CD4-positive, CD25-positive, alpha-beta regulatory T cell (primary cell): ENCODE measurements around the gene PPP3CB. TPM values are rescaled to one million over a fixed set of nuclear protein-coding genes. Genes with fewer than 3 reads are reported as not detected.

Experiments used
- ATAC-seq, 2 donors: fragments of 150-1000 bp; cut with Tn5 transposase; one replicate each; pipeline ENCODE4 v1.10.0; 2021; ENCODE audit warnings: low read depth in 2 of 2, moderate number of reproducible peaks in 2 of 2, moderate library complexity in 1 of 2
- DNase-seq, 3 donors: peaks; one replicate each; pipeline versions ENCODE4 v3.0.0 to v3.0.0-alpha.2; 2012 to 2022; ENCODE audit warnings: mixed read lengths in 1 of 3
- H3K27ac ChIP-seq: one replicate; pipeline ENCODE4 v1.7.0; 2013; ENCODE audit warnings: mild to moderate bottlenecking, low read length; ENCODE audit not compliant: insufficient read depth, poor library complexity, severe bottlenecking
- H3K27me3 ChIP-seq: one replicate; pipeline ENCODE4 v1.7.0; 2013; ENCODE audit warnings: low read length; ENCODE audit not compliant: control insufficient read depth, insufficient read depth
- H3K36me3 ChIP-seq: one replicate; pipeline ENCODE4 v1.7.0; 2013; ENCODE audit warnings: mild to moderate bottlenecking, low read length, moderate library complexity; ENCODE audit not compliant: control insufficient read depth, insufficient read depth
- H3K4me1 ChIP-seq: 2 replicates; pipeline ENCODE4 v1.7.0; 2013; ENCODE audit warnings: mild to moderate bottlenecking, low read length; ENCODE audit not compliant: insufficient read depth, control insufficient read depth, poor library complexity, severe bottlenecking
- H3K4me3 ChIP-seq: one replicate; pipeline ENCODE4 v1.7.0; 2013; ENCODE audit warnings: low read depth, mild to moderate bottlenecking, low read length, moderate library complexity
- H3K9me3 ChIP-seq, 2 experiments: 1 replicate in 1 of 2; 2 replicates in 1 of 2; pipeline ENCODE4 v1.7.0; 2013; ENCODE audit warnings: low read length in 2 of 2, mild to moderate bottlenecking in 1 of 2, moderate library complexity in 1 of 2; ENCODE audit not compliant: control insufficient read depth in 2 of 2
- H3K27ac Mint-ChIP-seq, 3 donors: one replicate each; pipeline ENCODE4 v1.8.0; 2020 to 2022; ENCODE audit warnings: mild to moderate bottlenecking in 3 of 3, mixed read lengths in 3 of 3, moderate library complexity in 2 of 3
- H3K27me3 Mint-ChIP-seq: one replicate; pipeline ENCODE4 v1.8.0; 2022; ENCODE audit warnings: mild to moderate bottlenecking, mixed read lengths
- H3K36me3 Mint-ChIP-seq: one replicate; pipeline ENCODE4 v1.8.0; 2020; ENCODE audit warnings: mixed read lengths
- H3K4me1 Mint-ChIP-seq, 4 donors: one replicate each; pipeline ENCODE4 v1.8.0; 2020 to 2022; ENCODE audit warnings: mixed read lengths in 4 of 4, mild to moderate bottlenecking in 1 of 4
- H3K4me3 Mint-ChIP-seq, 4 donors: one replicate each; pipeline ENCODE4 v1.8.0; 2020 to 2022; ENCODE audit warnings: mild to moderate bottlenecking in 4 of 4, mixed read lengths in 4 of 4, moderate library complexity in 3 of 4
- H3K9me3 Mint-ChIP-seq, 7 donors: one replicate each; pipeline ENCODE4 v1.8.0; 2020 to 2022; ENCODE audit warnings: mixed read lengths in 7 of 7, mild to moderate bottlenecking in 3 of 7, moderate library complexity in 2 of 7
- polyA plus RNA-seq, 4 donors: library from polyadenylated mRNA; unstranded; fragments of 300-500 nt; fragmentation: Illumina TruSeq; gene quantifications; one replicate each; pipeline ENCODE4 v1.2.3, GENCODE V29; 2021
- total RNA-seq: library from RNA; stranded (reverse); gene quantifications from one replicate; pipeline ENCODE4 v1.2.3, GENCODE V29; 2022

PPP3CB gene
- total and polyA plus RNA-seq, 5 donors from 2014 or later: 10.8 to 42.4 (median 11.2) TPM

DNA sequence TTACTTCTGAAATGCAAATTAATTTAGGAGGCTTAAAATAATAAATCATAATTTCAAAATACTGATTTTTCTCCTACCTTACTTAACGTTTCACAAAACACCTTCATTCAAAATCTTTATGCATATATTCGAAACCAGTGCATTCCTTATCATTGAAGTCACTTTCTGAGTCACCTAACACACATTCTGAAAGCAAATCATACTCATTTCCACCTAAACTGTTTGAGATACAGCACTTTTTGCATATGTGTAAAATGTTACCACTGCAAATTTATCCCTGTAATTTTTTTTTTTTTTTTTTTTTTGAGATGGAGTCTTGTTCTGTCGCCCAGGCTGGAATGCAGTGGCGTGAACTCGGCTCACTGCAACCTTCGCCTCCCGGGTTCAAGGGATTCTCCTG is 15.7 kb downstream of the PPP3CB start:
- no peaks in the 10 kb centered on the region for H3K9me3 Mint-ChIP-seq
- H3K27ac ChIP-seq: peak overlapping the region; percentile 64
- H3K36me3 ChIP-seq: peaks cover 31% of the 10 kb centered on the region
- DNase-seq (peak in 2 of 3 donors; percentile 12 to 62), ATAC-seq (peak in 1 of 2 donors; percentile 44)
- H3K27me3 ChIP-seq: no peaks in the 10 kb centered on the region
- peaks cover 21% of the 10 kb centered on the region for H3K4me1 ChIP-seq
- H3K4me3 Mint-ChIP-seq: peak overlapping the region; percentile 52 to 93 (median 66)
- peak overlapping the region; percentile 76 for H3K4me3 ChIP-seq
- no peaks in the 10 kb centered on the region for H3K9me3 ChIP-seq
- H3K27ac Mint-ChIP-seq: peak overlapping the region; percentile 23 to 87 (median 46)
- H3K27me3 Mint-ChIP-seq: no peaks in the 10 kb centered on the region
- H3K36me3 Mint-ChIP-seq: peaks cover 29% of the 10 kb centered on the region
- peaks cover 22 to 59% (median 43%) of the 10 kb centered on the region in 4 donors for H3K4me1 Mint-ChIP-seq

DNA sequence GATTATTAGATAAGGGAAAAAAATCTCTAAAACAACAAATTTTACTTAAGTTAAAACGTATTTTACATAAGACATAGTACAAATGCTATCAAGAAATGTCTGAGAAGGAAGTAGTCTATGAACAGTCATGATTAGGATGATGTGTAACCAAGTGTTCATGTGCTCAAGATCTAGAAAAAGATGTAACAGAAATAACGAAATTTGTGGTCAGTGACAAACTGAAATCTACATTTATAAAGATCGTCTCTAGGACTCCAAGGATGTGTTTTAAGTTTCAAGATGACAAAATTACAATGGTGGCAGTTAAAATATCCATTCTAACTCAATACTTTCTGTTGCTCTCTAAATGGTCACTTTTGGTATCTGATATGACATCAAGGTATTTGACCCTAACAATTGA is 17.2 kb downstream of the PPP3CB start:
- Histone ChIP-seq H3K4me3 (peak overlapping the region; percentile 76), H3K36me3 (peaks cover 43% of the 10 kb centered on the region), H3K27ac (peak overlapping the region; percentile 64), H3K27me3 (no peaks in the 10 kb centered on the region), H3K4me1 (peaks cover 21% of the 10 kb centered on the region), H3K9me3 (no peaks in the 10 kb centered on the region)
- DNase-seq (peak in 2 of 3 donors; percentile 13 to 56), ATAC-seq (peak in 1 of 2 donors; percentile 34)
- no peaks in the 10 kb centered on the region for H3K9me3 Mint-ChIP-seq
- peak overlapping the region; percentile 11 to 84 (median 30) for H3K4me3 Mint-ChIP-seq
- peak overlapping the region; percentile 35 to 87 (median 83) for H3K27ac Mint-ChIP-seq
- peaks cover 19 to 58% (median 41%) of the 10 kb centered on the region in 4 donors for H3K4me1 Mint-ChIP-seq
- H3K36me3 Mint-ChIP-seq: peaks cover 34% of the 10 kb centered on the region
- H3K27me3 Mint-ChIP-seq: no peaks in the 10 kb centered on the region

DNA sequence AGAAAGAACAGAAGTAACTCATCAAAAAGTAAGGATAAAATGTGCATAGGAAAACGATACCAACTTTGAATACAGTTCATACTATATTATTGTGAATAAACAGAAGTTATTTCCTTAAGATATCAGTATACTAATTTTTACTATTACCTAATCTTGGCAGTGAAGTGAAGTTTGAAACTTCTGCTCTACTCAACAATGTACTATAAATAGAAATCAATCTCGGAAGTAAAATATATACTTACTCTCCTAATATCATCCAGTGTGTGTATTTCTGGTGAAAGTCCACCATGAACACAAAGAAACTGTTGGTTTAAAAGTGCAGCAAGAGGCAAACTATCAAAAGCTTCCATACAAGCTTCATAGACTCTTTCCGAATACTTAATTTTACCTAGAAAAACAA is 24.6 kb downstream of the PPP3CB start:
- Histone ChIP-seq H3K4me3 (no peak overlapping the region), H3K9me3 (no peaks in the 10 kb centered on the region), H3K27me3 (no peaks in the 10 kb centered on the region), H3K27ac (no peak overlapping the region), H3K4me1 (peaks cover 6% of the 10 kb centered on the region), H3K36me3 (peaks cover 69% of the 10 kb centered on the region)
- H3K4me1 Mint-ChIP-seq: peaks cover 6 to 35% (median 22%) of the 10 kb centered on the region in 4 donors
- no peak for ATAC-seq
- H3K36me3 Mint-ChIP-seq: peaks cover 38% of the 10 kb centered on the region
- H3K27ac Mint-ChIP-seq: no peak overlapping the region
- no peaks in the 10 kb centered on the region for H3K27me3 Mint-ChIP-seq
- H3K4me3 Mint-ChIP-seq: no peak overlapping the region
- no peaks in the 10 kb centered on the region for H3K9me3 Mint-ChIP-seq
- DNase-seq: no peak

DNA sequence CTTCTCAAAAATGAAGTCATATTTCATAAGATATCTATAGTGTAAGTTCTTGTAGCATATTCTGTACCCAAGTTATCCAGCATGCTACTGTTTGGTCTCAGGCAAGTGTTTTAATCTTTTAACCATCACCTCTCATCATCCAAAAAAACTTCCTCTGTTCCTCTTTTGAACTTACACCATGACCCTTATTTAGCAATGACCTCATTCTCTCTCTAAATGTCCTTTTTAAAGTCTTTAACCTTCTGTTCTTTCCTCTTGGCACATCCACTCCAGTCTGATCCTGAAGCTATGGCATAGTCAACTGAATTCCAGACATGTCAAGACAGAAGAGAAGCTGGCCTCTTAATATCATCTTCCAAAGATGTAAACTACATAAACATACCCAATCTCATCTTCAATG is 26.2 kb downstream of the PPP3CB start:
- DNase-seq (no peak), ATAC-seq (no peak)
- no peaks in the 10 kb centered on the region for H3K9me3 Mint-ChIP-seq
- no peak overlapping the region for H3K4me3 Mint-ChIP-seq
- H3K9me3 ChIP-seq: no peaks in the 10 kb centered on the region
- no peaks in the 10 kb centered on the region for H3K27me3 ChIP-seq
- H3K4me3 ChIP-seq: no peak overlapping the region
- H3K36me3 Mint-ChIP-seq: peaks cover 37% of the 10 kb centered on the region
- H3K36me3 ChIP-seq: peaks cover 70% of the 10 kb centered on the region
- peaks cover 6% of the 10 kb centered on the region for H3K4me1 ChIP-seq
- H3K27ac Mint-ChIP-seq: peak overlapping the region in 1 of 3 donors; percentile 32
- peaks cover 6 to 29% (median 23%) of the 10 kb centered on the region in 4 donors for H3K4me1 Mint-ChIP-seq
- no peak overlapping the region for H3K27ac ChIP-seq
- H3K27me3 Mint-ChIP-seq: no peaks in the 10 kb centered on the region

DNA sequence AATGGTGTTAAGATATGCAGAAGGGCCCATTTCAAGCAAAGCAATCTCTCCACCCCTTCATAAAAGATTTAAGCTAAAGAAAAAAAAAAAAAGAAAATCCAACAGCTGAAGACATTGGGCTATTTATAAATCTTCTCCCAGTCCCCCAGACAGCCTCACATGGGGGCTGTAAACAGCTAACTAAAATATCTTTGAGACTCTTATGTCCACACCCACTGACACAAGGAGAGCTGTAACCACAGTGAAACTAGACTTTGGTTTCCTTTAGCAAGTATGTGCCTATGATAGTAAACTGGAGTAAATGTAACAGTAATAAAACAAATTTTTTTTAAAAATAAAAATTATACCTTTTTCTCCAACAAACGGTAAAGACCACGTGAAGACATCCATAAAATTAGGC is 28.6 kb downstream of the PPP3CB start:
- no peak overlapping the region for H3K27ac ChIP-seq
- Mint-ChIP-seq H3K4me3 (no peak overlapping the region), H3K9me3 (no peaks in the 10 kb centered on the region), H3K4me1 (peaks cover 10 to 29% (median 21%) of the 10 kb centered on the region in 4 donors), H3K36me3 (peaks cover 43% of the 10 kb centered on the region), H3K27me3 (no peaks in the 10 kb centered on the region), H3K27ac (no peak overlapping the region)
- peak overlapping the region; percentile 2 for H3K4me3 ChIP-seq
- ATAC-seq: no peak
- DNase-seq: peak in 1 of 3 donors; percentile 41
- no peaks in the 10 kb centered on the region for H3K9me3 ChIP-seq
- H3K36me3 ChIP-seq: peaks cover 59% of the 10 kb centered on the region
- H3K4me1 ChIP-seq: peaks cover 6% of the 10 kb centered on the region
- no peaks in the 10 kb centered on the region for H3K27me3 ChIP-seq

DNA sequence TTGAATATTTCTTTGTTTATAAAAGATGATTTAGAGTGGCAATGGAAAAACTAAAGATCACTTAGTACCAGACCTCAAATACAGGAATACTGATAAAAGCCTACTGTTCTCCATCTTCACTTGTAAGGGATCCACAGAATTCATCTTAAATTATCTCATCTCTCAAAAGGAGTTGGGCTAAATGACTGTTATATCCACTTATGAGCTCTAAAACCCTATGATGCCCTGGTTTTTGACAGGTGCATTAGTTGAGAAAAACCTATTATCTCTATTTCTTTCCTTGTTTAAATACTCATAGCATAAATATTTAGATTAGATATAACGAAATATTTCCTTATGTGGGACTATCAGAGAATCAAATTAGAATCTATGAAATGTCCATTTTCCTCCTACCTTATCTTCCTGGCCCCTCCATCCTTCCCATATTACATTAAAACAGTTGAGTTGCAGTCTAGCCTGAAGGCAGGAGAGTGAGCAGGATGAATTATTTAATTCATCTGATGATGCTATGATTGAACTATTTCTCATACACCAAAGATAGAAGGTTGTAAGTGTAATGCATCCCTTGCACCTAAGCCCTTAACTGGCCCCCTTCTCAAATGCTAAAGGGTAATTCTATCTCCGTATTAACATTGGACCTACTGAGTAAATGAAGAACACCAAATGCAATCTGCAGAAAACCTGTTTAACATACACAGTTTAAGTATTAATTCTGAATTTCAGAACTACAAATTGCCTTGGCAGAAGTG is 29.7 kb downstream of the PPP3CB start:
- Histone ChIP-seq H3K4me3 (no peak overlapping the region), H3K4me1 (peaks cover 6% of the 10 kb centered on the region), H3K27ac (no peak overlapping the region), H3K36me3 (peaks cover 56% of the 10 kb centered on the region), H3K9me3 (no peaks in the 10 kb centered on the region), H3K27me3 (no peaks in the 10 kb centered on the region)
- no peak overlapping the region for H3K27ac Mint-ChIP-seq
- H3K4me3 Mint-ChIP-seq: no peak overlapping the region
- H3K4me1 Mint-ChIP-seq: peaks cover 10 to 21% (median 20%) of the 10 kb centered on the region in 4 donors
- no peaks in the 10 kb centered on the region for H3K27me3 Mint-ChIP-seq
- DNase-seq (no peak), ATAC-seq (no peak)
- H3K36me3 Mint-ChIP-seq: peaks cover 34% of the 10 kb centered on the region
- no peaks in the 10 kb centered on the region for H3K9me3 Mint-ChIP-seq

DNA sequence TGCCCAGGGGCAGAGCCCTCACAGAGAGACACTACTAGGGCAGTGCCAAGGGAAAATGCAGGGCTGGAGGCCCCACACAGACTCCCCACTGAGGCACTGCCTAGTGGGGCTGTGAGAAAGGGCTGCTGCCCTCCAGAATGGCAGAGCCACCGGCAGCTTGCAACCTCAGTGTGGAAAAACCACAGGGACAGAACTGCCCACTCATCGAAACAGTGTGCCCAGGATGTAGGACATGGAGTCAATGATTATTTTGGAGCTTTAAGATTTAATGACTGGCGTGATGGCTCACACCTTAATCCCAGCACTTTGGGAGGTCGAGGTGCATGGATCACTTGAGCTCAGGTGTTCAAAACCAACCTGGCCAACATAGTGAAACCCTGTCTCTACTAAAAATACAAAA is 34.9 kb downstream of the PPP3CB start:
- H3K36me3 ChIP-seq: peaks cover 22% of the 10 kb centered on the region
- ATAC-seq (no peak), DNase-seq (no peak)
- no peak overlapping the region for H3K27ac Mint-ChIP-seq
- no peaks in the 10 kb centered on the region for H3K4me1 ChIP-seq
- no peaks in the 10 kb centered on the region for H3K9me3 Mint-ChIP-seq
- H3K4me3 ChIP-seq: no peak overlapping the region
- H3K4me3 Mint-ChIP-seq: no peak overlapping the region
- no peaks in the 10 kb centered on the region for H3K27me3 ChIP-seq
- no peaks in the 10 kb centered on the region for H3K9me3 ChIP-seq
- H3K4me1 Mint-ChIP-seq: peaks cover 5 to 10% (median 7%) of the 10 kb centered on the region in 4 donors
- H3K27me3 Mint-ChIP-seq: no peaks in the 10 kb centered on the region
- no peak overlapping the region for H3K27ac ChIP-seq
- peaks cover 21% of the 10 kb centered on the region for H3K36me3 Mint-ChIP-seq
